ENCODE measurements around the gene BPIFB2.

The BPIFB2 gene

GRCh38 chr20:32978009-32978335, 29.5 kb upstream of the BPIFB2 start:
- FAIRE-seq (no peak), DNase-seq (ENCODE audit: insufficient read length, low spot score) (no peak)
- no peak for TF ChIP-seq CTCF (IDR thresholded peaks at IDR 0.05; ENCODE audit: insufficient read depth, missing control alignments)

- no peak for TF ChIP-seq CTCF (IDR thresholded peaks at IDR 0.05; ENCODE audit: insufficient read depth, missing control alignments)
- FAIRE-seq (no peak), DNase-seq (ENCODE audit: insufficient read length, low spot score) (no peak)
Measured at GRCh38 chr20:32979201-32979998, 28.1 kb upstream of the BPIFB2 start.

- DNase-seq (ENCODE audit: insufficient read length, low spot score) (peak; percentile 65), FAIRE-seq (no peak)
- TF ChIP-seq CTCF (IDR thresholded peaks at IDR 0.05; ENCODE audit: insufficient read depth, missing control alignments): no peak
Measured at GRCh38 chr20:32980131-32980941, 27.2 kb upstream of the BPIFB2 start.

- DNase-seq (ENCODE audit: insufficient read length, low spot score): no peak
- no peak for FAIRE-seq
- TF ChIP-seq CTCF (IDR thresholded peaks at IDR 0.05; ENCODE audit: insufficient read depth, missing control alignments): no peak
Measured at GRCh38 chr20:32980990-32981389, 26.5 kb upstream of the BPIFB2 start.

- DNase-seq (ENCODE audit: insufficient read length, low spot score) (no peak), FAIRE-seq (no peak)
- TF ChIP-seq CTCF (IDR thresholded peaks at IDR 0.05; ENCODE audit: insufficient read depth, missing control alignments): no peak
Measured at GRCh38 chr20:32982617-32983458, 24.7 kb upstream of the BPIFB2 start.

GRCh38 chr20:32983459-32984112, 23.9 kb upstream of the BPIFB2 start:
- no peak for TF ChIP-seq CTCF (IDR thresholded peaks at IDR 0.05; ENCODE audit: insufficient read depth, missing control alignments)
- FAIRE-seq (no peak), DNase-seq (ENCODE audit: insufficient read length, low spot score) (no peak)

Data from D721Med (cell line).